Spleen (tissue), 7 donors: ENCODE measurements around the gene SH3BP4.

Experiments used
- POLR2A ChIP-seq, 3 donors: fragments of 450-650 bp; IDR thresholded peaks; one replicate each; pipeline ENCODE4 v1.5.1; 2017; ENCODE audit warnings: antibody characterized with exemption in 3 of 3, mild to moderate bottlenecking in 1 of 3
- POLR2AphosphoS5 ChIP-seq, 3 donors: sonication (generic); formaldehyde crosslinking; IDR thresholded peaks; one replicate each; pipeline ENCODE4 v1.5.1; 2017; ENCODE audit warnings: antibody characterized with exemption in 3 of 3
- TF ChIP-seq, protein P1 (sequence below), 11 experiments: fragments of 200-600 bp in 7 of 11; fragments of 450-650 bp in 4 of 11; sonication (generic) in 4 of 11; IDR thresholded peaks in 8 of 11; conservative IDR thresholded peaks in 3 of 11; 1 replicate in 7 of 11; 2 replicates in 4 of 11; pipeline versions ENCODE4 v1.4.0 to v1.8.0; 2016 to 2021; ENCODE audit warnings: antibody characterized with exemption in 11 of 11, inconsistent platforms in 4 of 11, mild to moderate bottlenecking in 1 of 11
- donor health status: DM: no; HTN: no; CAD: no; lungs with moderate emphysema.
- donor health status: DM: no; HTN: no; CAD: no.
- donor health status: DM: no; HTN: no; CAD: no.

GRCh38 chr2:235064976-235065375, 113.2 kb downstream of the SH3BP4 start:
- TF ChIP-seq POLR2A (IDR thresholded peaks at IDR 0.05) (no peak), POLR2AphosphoS5 (IDR thresholded peaks at IDR 0.05) (no peak)
- TF ChIP-seq, protein P1, sequence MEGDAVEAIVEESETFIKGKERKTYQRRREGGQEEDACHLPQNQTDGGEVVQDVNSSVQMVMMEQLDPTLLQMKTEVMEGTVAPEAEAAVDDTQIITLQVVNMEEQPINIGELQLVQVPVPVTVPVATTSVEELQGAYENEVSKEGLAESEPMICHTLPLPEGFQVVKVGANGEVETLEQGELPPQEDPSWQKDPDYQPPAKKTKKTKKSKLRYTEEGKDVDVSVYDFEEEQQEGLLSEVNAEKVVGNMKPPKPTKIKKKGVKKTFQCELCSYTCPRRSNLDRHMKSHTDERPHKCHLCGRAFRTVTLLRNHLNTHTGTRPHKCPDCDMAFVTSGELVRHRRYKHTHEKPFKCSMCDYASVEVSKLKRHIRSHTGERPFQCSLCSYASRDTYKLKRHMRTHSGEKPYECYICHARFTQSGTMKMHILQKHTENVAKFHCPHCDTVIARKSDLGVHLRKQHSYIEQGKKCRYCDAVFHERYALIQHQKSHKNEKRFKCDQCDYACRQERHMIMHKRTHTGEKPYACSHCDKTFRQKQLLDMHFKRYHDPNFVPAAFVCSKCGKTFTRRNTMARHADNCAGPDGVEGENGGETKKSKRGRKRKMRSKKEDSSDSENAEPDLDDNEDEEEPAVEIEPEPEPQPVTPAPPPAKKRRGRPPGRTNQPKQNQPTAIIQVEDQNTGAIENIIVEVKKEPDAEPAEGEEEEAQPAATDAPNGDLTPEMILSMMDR (IDR thresholded peaks at IDR 0.05 in 8 of 11, conservative IDR thresholded peaks at IDR 0.05 in 3 of 11) = no peak
